A673 (cell line): ENCODE measurements around the gene ZNF638.

Experiments used
- CTCF ChIP-seq: fragments of 300-800, 200-600 bp; sonication (generic); conservative IDR thresholded peaks from 2 replicates; pipeline ENCODE4 v1.5.1; 2017; ENCODE audit warnings: low read depth, mild to moderate bottlenecking, antibody characterized with exemption, low read length, moderate library complexity, mixed read lengths
- EZH2 ChIP-seq: fragments of 200-600 bp; sonication (generic); IDR thresholded peaks from 2 replicates; pipeline ENCODE4 v1.6.1; 2017; ENCODE audit warnings: borderline replicate concordance, low read depth, mild to moderate bottlenecking, mixed read lengths, antibody characterized with exemption, low read length; ENCODE audit not compliant: poor library complexity, severe bottlenecking

GRCh38 chr2:71478806-71479205 is 147.2 kb downstream of the ZNF638 start:
- no peak for TF ChIP-seq CTCF
- TF ChIP-seq EZH2: no peak
